Mesodermal cell (in vitro differentiated cells): ENCODE measurements around the gene ERCC5.

Source experiments
- H3K27ac ChIP-seq: 2 replicates; pipeline ENCODE4 v1.7.0; 2013; ENCODE audit warnings: mild to moderate bottlenecking, low read depth, low read length, moderate library complexity; ENCODE audit not compliant: severe bottlenecking
- H3K36me3 ChIP-seq: 2 replicates; pipeline ENCODE4 v1.7.1; 2013; ENCODE audit warnings: mild to moderate bottlenecking, low read length, moderate library complexity; ENCODE audit not compliant: control insufficient read depth, insufficient read depth
- H3K4me1 ChIP-seq: one replicate; pipeline ENCODE4 v1.7.1; 2013; ENCODE audit warnings: mild to moderate bottlenecking, low read length; ENCODE audit not compliant: insufficient read depth, control insufficient read depth, poor library complexity, severe bottlenecking
- H3K4me3 ChIP-seq: 2 replicates; pipeline ENCODE4 v1.7.0; 2013; ENCODE audit warnings: low read length, control low read depth, mild to moderate bottlenecking; ENCODE audit not compliant: insufficient read depth, poor library complexity, severe bottlenecking; ENCODE audit errors: extremely low read depth
- H3K9me3 ChIP-seq: 2 replicates; pipeline ENCODE4 v1.7.1; 2013; ENCODE audit warnings: mild to moderate bottlenecking, low read length, moderate library complexity; ENCODE audit not compliant: control insufficient read depth
- WGBS, 2 experiments: methylation state at CpG; one replicate each; pipeline ENCODE4 v1.1.5; 2013; ENCODE audit warnings: missing lambda C conversion rate in 2 of 2; ENCODE audit not compliant: insufficient coverage in 2 of 2; 5-methylcytosine and 5-hydroxymethylcytosine counted together

Gene ERCC5

GRCh38 chr13:102815788-102816187, 30.0 kb upstream of the ERCC5 start:
- Histone ChIP-seq H3K36me3 (peaks cover 11% of the 10 kb centered on the region), H3K9me3 (peaks cover 5% of the 10 kb centered on the region), H3K4me3 (no peak overlapping the region), H3K4me1 (peaks cover 20% of the 10 kb centered on the region), H3K27ac (no peak overlapping the region)
- WGBS, 2 experiments = 96% methylated on average over 2 of the region's 5 CpGs

- no peaks in the 10 kb centered on the region for H3K9me3 ChIP-seq
- 94 to 96% methylated on average over 2 of the region's 4 CpGs for WGBS, 2 experiments
- no peak overlapping the region for H3K27ac ChIP-seq
Measured at GRCh38 chr13:102816708-102817107, 29.1 kb upstream of the ERCC5 start.

GRCh38 chr13:102817241-102817640, 28.6 kb upstream of the ERCC5 start:
- Histone ChIP-seq H3K27ac (no peak overlapping the region), H3K4me1 (peaks cover 18% of the 10 kb centered on the region), H3K9me3 (no peaks in the 10 kb centered on the region), H3K36me3 (peaks cover 16% of the 10 kb centered on the region), H3K4me3 (no peak overlapping the region)
- 100% methylated on average over 1 of the region's 1 CpG; no CpG with 5 or more reads in 1 of the 2 experiments for WGBS, 2 experiments

More at GRCh38 chr13:102816708-102817107, 29.1 kb upstream of the ERCC5 start:
- H3K36me3 ChIP-seq = peaks cover 11% of the 10 kb centered on the region
- peaks cover 20% of the 10 kb centered on the region for H3K4me1 ChIP-seq
- H3K4me3 ChIP-seq = no peak overlapping the region

GRCh38 chr13:102817907-102818306, 27.9 kb upstream of the ERCC5 start:
- Histone ChIP-seq H3K27ac (no peak overlapping the region), H3K9me3 (no peaks in the 10 kb centered on the region), H3K4me3 (no peak overlapping the region), H3K4me1 (peaks cover 12% of the 10 kb centered on the region), H3K36me3 (peaks cover 20% of the 10 kb centered on the region)

- Histone ChIP-seq H3K9me3 (no peaks in the 10 kb centered on the region), H3K4me1 (peaks cover 7% of the 10 kb centered on the region), H3K4me3 (no peak overlapping the region), H3K27ac (no peak overlapping the region), H3K36me3 (peaks cover 37% of the 10 kb centered on the region)
- WGBS, 2 experiments = 87 to 100% methylated on average over 4 of the region's 4 CpGs
Measured at GRCh38 chr13:102825400-102825799, 20.4 kb upstream of the ERCC5 start.

- Histone ChIP-seq H3K27ac (peak overlapping the region; percentile 24), H3K4me3 (no peak overlapping the region), H3K36me3 (peaks cover 32% of the 10 kb centered on the region), H3K4me1 (peaks cover 7% of the 10 kb centered on the region), H3K9me3 (no peaks in the 10 kb centered on the region)
- WGBS, 2 experiments = 85 to 88% methylated on average over 3 to 6 of the region's 8 CpGs
Measured at GRCh38 chr13:102825921-102826706, 19.7 kb upstream of the ERCC5 start.

GRCh38 chr13:102830646-102831045, 15.2 kb upstream of the ERCC5 start:
- H3K4me1 ChIP-seq = peaks cover 6% of the 10 kb centered on the region
- 80 to 86% methylated on average over 1 of the region's 4 CpGs for WGBS, 2 experiments
- H3K27ac ChIP-seq = no peak overlapping the region
- no peaks in the 10 kb centered on the region for H3K9me3 ChIP-seq
- peaks cover 23% of the 10 kb centered on the region for H3K36me3 ChIP-seq
- no peak overlapping the region for H3K4me3 ChIP-seq

- no peaks in the 10 kb centered on the region for H3K9me3 ChIP-seq
- H3K27ac ChIP-seq = no peak overlapping the region
- H3K4me1 ChIP-seq = no peaks in the 10 kb centered on the region
- peaks cover 19% of the 10 kb centered on the region for H3K36me3 ChIP-seq
- 100% methylated on average over 2 of the region's 4 CpGs; no CpG with 5 or more reads in 1 of the 2 experiments for WGBS, 2 experiments
- no peak overlapping the region for H3K4me3 ChIP-seq
Measured at GRCh38 chr13:102836471-102836870, 9.4 kb upstream of the ERCC5 start.

- no peaks in the 10 kb centered on the region for H3K9me3 ChIP-seq
- WGBS, 2 experiments = 86% methylated on average over 1 of the region's 1 CpG; no CpG with 5 or more reads in 1 of the 2 experiments
- no peak overlapping the region for H3K27ac ChIP-seq
- H3K4me1 ChIP-seq = no peaks in the 10 kb centered on the region
- H3K36me3 ChIP-seq = peaks cover 14% of the 10 kb centered on the region
- H3K4me3 ChIP-seq = no peak overlapping the region
Measured at GRCh38 chr13:102838273-102838672, 7.6 kb upstream of the ERCC5 start.

- peaks cover 14% of the 10 kb centered on the region for H3K36me3 ChIP-seq
- no peaks in the 10 kb centered on the region for H3K9me3 ChIP-seq
- H3K4me1 ChIP-seq = no peaks in the 10 kb centered on the region
- H3K4me3 ChIP-seq = no peak overlapping the region
- no peak overlapping the region for H3K27ac ChIP-seq
- 61 to 89% methylated on average over 1 to 3 of the region's 4 CpGs for WGBS, 2 experiments
Measured at GRCh38 chr13:102838982-102839381, 6.8 kb upstream of the ERCC5 start.

GRCh38 chr13:102839462-102839861, 6.4 kb upstream of the ERCC5 start:
- Histone ChIP-seq H3K36me3 (peaks cover 13% of the 10 kb centered on the region), H3K4me1 (no peaks in the 10 kb centered on the region), H3K27ac (no peak overlapping the region), H3K9me3 (no peaks in the 10 kb centered on the region), H3K4me3 (no peak overlapping the region)
- WGBS, 2 experiments = 87 to 94% methylated on average over 3 to 4 of the region's 5 CpGs
